ENCODE data around the gene C19orf25.
A peak's percentile ranks its signal among the peaks of the same experiment; 100 is the strongest.

DNA sequence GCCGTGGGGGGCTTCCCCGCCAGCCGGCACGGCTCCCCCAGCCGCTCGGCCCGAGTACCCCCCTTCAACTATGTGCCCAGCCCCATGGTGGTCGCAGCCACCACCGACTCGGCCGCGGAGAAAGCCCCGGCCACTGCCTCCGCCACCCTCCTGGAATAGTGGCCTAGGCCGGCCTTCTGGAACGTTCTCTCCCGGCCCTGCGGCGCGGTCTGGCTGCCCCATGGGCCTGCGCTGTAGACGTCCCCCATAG is 9.0 kb downstream of the C19orf25 start:
- TF ChIP-seq, protein P1, sequence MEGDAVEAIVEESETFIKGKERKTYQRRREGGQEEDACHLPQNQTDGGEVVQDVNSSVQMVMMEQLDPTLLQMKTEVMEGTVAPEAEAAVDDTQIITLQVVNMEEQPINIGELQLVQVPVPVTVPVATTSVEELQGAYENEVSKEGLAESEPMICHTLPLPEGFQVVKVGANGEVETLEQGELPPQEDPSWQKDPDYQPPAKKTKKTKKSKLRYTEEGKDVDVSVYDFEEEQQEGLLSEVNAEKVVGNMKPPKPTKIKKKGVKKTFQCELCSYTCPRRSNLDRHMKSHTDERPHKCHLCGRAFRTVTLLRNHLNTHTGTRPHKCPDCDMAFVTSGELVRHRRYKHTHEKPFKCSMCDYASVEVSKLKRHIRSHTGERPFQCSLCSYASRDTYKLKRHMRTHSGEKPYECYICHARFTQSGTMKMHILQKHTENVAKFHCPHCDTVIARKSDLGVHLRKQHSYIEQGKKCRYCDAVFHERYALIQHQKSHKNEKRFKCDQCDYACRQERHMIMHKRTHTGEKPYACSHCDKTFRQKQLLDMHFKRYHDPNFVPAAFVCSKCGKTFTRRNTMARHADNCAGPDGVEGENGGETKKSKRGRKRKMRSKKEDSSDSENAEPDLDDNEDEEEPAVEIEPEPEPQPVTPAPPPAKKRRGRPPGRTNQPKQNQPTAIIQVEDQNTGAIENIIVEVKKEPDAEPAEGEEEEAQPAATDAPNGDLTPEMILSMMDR (conservative IDR thresholded peaks at IDR 0.05; ENCODE audit: low read depth, low read length), result no peak
- TF ChIP-seq EZH2 (IDR thresholded peaks at IDR 0.05; ENCODE audit: borderline replicate concordance, low read depth, low read length, poor library complexity, severe bottlenecking), result peak; percentile 67
